ENCODE data around the gene MPP2.

MPP2 gene

DNA sequence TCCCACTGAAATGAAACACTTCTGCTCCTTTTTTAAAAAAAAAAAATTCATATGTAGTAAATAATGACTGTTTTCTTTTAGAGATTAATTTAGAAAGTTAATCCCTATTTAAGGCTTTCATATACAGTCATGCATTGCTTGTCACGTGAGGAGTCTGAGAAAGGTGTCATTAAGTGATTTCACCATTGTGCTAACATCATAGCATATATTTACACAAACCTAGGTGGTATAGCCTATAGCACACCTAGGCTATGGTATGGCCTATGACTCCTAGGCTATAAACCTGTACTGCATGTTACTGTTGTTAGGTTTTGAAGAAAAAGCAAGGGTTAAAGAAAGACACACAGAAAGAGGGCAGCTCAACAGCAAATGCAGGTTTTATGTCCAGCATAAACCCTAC is 21.3 kb upstream of the MPP2 start:
- DNase-seq = no peak

DNA sequence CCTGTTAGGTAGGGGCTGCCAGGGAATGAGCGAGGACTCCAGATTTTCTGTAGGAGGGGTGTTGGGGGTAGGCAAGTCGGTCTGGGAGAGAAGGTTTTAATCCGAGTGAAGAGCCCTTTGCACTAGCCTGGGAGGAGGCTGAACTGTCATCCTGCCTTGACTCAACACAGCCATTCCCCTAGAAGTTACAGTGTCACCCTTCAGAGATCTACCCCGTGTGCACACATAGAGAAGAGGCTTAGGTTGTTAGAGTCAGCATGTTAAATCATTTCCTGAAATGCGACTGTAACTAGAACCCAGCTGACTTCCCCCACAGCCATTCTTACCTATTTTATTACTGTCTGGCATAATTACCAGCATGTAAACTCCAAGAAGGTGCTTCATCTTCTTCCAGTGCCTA is 20.6 kb upstream of the MPP2 start:
- peak; percentile 28 for DNase-seq

DNA sequence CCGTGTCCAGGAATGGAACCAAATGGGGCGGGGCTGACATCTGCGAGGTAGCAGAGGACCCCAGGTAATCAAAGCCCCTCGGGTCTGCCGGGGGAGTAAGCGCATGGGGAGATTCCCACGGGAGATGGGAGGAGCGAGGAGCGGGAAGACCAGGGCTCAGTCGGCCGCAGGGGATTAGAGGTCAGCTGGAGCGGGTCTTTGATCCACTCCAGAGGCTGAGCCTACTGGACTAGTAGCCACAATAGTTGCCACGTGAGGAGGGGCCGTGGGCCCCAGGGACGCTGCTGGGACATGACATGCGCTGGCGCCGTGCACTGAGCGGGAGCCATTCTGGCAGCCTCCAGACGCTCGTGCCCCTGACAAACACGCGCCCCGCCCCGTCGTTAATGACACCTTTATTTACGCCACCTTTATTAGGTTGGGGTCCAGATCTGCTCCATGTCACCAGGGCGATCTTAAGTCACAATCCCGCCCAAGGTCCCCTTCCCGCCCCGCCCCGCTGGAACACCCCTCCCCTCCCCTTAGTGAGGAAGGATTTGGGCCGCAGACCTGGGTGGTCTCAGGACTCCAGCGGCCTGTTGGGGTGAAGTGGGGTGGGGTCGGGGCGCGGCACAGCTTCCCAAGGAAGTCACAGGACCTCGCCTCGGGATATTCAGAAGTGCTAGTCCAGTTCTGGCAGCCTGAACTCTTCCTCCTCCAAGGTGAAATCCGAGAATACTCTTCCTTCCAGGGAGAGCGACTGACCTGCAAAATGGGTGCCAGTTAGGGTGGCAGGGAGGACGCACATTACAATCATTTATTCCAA is 19.9 kb upstream of the MPP2 start:
- DNase-seq = no peak

DNA sequence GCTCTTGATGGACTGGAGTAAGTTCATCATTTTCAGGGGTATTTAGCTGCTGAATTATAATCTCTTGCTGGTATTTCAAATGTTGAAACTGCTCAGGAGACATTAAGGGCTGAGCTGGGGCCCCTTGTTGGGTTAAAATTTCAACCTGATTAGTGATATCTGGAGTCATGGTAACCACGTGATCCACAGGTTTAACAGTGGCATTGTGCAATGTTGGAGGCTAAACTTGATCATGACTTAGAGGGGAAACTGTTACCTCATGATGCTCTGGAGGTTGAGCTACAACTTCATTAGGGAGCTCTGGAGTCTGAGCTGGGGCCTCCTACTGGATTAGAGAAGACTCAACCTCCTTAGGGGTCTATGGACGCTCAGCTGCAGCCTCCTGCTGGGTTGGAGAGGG is 17.2 kb upstream of the MPP2 start:
- DNase-seq = no peak

DNA sequence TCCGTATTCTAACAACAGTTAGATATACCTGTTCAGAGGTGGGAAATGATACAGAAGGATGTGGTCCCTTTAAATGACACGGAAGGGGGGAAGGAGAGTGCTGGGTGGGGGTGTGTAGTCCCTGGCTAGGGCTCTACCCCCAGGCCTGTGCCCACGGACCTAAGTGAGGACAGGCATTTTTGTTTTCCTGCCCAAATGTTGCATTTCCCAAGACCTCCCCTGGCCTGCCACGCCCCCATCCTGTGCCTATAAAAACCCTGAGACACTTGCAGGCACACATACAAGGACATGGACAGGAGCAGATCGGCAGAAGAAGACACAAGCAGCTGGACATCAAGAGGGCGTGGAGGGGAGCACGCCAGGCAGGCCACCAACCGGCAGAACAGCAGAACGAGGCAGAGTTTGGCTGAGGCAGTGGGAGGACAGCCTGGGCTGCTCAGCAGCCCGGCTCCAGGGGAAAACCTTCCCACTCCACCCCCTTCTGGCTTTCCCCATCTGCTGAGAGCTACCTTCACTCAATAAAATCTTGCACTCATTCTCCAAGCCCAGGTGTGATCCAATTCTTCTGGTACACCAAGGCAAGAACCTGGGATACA is 13.3 kb upstream of the MPP2 start:
- no peak for DNase-seq

DNA sequence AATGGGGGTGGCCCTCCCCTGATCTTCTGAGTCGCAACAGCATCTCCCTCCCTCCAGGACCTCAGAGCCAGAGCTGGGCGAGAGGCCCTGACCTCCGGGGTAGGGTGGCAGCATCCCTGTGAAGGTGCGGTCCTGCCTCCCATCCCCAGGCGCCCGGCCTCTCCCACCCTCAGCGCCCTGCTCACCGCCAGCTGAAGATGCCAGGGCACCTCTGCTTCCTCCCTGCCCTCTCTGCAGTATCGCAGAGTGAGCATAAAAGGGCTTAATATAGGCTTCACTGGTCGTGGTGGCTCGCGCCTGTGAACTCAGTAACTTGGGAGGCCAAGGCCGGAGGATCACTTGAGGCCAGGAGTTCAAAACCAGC is 10.7 kb upstream of the MPP2 start:
- DNase-seq = no peak

DNA sequence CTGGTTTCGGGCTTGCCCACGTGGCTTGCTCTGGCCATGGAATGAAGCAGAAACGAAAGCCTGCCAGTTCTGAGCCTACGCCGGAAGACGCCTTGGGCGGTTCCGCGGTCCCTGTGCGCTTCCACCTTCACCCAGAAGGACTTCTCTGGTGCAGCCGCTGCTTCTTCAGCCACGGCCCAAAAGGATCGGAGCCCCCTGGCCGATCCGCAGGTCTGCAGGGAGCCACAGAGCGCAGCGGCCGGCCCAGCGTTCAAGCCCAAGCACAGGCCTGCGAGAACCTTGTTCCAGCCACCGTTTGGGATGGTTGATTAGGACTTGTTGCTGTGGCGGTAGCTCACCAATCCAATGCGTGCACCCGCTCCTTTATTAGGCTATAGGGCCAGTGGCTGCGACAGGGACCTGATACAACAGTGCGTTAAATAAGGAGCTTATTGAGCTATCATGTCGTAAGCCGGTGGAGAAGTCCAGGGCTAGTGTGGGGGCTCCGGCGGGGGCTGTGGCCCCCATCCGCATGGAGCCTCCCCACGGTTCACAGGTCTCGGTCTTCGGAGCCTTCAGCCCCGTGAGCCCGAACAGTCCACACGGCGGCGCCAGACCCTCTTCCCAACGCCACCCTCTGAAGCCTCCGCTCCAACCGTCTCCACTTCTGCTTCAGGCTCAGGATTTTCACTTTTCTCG is 10.2 kb upstream of the MPP2 start:
- DNase-seq = peak; percentile 55

DNA sequence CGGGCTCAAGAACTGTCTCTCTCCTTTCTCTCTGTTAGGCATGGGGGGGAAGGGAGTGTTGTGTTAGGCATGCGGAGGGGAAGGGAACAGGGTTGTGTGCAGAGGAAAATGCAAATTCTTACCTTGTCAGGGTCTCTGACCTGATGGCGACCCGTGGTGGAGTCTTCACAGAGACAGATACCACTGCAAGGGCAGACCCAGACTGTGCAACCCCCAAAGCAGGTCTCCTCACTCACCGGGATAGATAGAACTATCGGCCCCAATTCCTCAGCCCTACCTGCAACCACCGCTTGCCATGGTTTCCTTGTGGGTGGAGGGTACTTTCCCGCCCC is 9.6 kb upstream of the MPP2 start:
- no peak for DNase-seq

DNA sequence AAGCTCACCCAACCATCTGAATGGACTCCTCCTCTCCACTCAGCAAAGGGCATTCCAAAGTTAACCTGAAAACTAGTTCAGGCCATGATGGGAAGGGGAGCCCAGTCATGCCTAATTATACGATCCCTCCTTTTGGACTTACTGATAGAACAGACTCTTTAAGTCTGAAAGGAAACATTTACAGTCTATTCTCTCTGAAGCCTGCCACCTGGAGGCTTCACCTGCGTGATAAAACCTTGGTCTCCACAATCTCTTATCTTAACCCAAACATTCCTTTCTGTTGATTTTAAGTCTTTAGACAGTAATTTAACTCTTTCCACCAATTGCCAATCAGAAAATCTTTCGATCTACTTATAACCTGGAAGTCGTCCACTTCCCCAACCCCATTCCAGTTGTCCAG is 9.0 kb upstream of the MPP2 start:
- no peak for DNase-seq

DNA sequence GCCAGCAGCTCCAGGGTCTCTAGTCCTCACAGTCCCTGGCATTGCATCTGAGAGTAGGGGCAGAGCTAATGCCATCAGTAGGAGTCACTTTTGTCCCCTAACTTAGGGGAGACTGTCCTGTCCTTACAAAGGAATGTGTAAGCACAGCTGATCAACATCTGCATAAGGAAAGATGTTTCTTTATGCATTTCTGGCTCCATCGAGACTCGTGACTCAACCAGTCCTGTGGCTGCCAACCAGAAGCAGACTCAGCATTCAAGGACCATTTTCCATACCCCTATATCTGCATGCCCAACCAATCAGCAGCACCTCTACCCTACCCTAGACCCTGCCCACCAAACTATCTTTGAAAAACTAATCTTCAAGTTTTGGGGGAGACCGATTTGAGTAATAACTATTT is 8.2 kb upstream of the MPP2 start:
- no peak for DNase-seq

DNA sequence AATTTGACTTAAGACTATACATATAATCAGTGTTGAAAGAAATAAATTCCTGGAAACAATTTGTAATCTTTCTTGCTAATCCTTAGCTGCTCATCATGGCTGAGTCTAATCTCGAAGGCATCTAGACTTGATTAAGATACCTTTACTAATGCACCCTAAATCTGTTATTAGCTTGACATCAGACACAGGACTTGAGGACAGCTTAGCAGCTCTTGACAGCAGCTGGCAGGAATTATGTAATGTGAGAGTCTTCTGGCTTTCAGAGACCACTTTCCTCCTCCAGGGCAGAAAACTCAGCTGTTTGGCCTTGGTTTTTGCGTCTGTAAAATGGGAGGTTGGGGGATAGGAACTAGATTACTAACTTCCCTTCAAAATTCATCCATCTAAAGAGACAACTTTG is 7.1 kb upstream of the MPP2 start:
- no peak for DNase-seq

DNA sequence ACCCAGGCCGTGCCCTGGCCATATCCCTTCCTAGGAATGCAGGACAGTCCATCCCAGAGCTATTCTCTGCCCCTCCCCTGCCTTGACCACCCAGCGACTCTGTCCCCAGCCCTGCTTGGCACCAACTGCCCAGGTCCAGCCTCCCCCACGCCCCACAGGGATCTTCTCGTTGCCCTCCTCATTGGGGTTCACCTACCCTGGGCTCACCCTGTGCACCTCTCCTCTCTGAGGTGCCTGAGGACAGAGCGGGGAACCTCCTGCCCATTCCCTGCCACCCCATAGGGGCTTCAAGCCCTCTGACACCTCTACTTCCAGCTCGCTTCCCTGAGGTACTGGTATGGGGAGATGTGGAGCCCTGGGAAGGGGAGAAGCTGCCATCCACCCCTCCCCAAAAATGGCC is 6.2 kb upstream of the MPP2 start:
- no peak for DNase-seq

DNA sequence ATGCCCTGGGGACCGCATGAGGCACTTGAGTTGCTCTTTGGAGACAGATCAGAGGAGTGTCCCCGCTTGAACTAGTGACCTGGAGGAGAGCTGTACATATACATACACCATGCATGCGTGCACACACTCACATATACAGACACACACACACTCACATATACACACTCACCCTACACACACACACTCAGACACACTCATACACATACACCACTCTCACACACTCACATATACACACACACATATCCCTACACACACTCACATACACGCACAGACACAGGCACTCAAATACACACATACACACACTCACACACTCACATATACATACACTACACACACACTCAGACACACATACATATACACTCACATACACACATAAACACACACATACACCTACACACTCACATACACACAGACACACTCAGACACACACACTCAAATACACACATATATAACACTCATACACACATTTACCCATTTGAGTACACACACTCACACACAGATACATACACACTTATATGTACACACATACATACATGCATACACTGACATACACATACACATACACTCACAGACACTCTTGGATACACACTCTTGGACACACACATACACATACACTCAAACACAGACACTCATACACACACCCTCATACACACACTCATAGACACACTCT is 5.4 kb upstream of the MPP2 start:
- DNase-seq = no peak

DNA sequence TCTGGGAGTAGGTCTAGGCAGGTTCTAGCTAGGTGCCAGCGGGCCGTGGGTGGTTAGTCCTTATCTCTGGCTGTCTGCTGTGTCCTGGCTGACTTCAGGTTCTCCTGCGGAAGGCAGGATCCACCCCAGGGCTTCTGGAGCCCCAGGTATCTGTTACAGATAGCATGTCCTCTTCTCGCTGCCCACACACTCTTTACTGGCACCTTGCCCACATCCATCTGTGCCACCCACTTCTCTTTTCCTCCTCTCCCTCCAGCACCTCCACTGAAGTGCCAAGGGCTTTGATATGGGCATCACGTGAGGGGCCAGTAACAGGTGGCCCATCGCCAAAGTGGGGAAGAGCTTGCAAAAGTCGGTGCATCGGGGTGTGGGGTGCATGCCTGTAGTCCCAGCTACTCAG is 4.6 kb upstream of the MPP2 start:
- DNase-seq = no peak

DNA sequence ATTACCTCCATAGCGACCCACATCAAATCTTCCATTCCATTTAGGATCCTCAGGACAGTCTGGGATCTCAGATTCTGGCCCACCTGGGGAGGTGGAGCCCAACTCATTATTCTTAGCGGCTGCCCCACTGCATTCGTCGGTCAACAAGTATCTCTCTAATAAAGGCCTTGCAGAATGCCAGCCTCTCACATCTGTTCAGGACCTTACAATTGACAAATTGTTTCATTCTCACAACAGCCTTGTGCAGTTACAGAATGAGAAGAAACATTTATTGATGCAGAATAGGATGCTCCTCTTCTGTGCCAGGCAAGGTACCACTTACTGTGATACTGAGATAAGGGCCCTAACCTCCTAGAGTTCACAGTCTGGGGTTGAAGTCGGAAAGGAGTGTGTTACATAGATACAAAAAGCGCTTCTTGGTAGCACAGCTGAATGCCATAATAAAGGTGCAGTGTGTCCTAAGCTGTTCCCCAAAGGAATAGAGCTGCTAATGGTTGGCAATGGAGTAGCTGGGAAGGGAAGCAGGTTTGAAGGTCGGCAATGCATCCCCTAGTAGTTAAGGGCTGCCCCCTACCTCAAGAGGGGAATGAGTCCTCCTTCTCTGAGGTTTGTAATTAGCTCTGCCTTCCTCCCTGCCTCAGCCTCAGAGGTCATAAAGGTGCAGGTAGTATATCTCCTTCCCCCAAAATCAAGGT is 2.3 kb upstream of the MPP2 start:
- DNase-seq = no peak

DNA sequence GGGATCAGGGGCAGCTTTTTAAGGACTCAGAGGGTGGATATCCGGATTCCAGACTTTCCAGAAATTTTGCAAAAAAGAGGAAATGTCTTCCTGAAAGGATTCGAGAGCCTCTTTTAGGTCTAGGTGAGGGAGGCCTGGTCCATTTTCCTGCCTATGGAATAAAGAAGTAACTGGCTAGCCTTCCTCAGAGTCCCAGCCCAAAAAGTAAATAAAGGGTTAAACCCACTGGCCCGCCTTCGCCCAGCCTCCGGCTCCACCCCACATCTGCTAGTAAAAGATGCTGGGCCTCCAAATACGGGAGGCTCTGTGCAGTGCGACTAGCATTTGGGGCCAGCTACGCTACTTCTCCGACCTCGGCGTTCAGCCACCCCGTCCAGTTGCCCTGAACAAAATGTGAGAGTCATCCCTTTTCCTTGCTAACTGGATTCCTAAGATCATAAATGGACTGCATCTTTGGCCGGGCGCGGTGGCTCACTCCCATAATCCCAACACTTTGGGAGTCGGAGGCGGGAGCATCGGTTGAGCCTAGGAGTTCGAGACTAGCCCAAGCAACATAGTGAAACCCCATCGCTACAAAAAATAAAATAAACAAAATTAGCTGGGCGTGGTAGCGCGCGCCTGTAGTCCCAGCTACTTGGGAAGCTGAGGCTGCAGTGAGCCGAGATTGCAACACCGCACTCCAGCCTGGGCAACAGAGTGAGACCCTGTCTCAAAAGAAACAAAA is 824 bp upstream of the MPP2 start:
- DNase-seq = no peak

DNA sequence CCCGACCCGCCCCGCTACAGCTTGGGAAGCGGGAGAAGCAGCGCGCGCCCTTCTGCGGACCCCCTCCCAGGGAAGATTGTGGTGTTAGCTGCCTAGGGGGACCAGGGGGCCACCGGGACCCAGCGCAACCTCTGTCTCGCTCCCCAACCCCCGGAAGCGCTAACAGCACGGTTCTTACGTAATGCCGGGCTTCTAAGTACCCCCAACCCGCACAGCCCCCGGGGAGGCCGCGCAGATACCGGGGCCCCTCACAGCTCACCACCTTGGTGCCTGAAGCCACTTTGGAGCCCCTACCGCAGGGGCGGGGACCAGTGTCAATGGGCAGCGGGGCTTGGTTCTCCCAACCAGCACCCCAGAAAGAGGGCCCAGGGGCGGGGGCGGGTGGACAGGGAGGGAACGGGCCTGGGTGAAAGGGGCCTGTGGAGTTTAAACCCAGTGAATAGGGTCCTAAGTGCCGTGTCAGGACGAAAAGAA is 348 bp downstream of the MPP2 start:
- DNase-seq = no peak

DNA sequence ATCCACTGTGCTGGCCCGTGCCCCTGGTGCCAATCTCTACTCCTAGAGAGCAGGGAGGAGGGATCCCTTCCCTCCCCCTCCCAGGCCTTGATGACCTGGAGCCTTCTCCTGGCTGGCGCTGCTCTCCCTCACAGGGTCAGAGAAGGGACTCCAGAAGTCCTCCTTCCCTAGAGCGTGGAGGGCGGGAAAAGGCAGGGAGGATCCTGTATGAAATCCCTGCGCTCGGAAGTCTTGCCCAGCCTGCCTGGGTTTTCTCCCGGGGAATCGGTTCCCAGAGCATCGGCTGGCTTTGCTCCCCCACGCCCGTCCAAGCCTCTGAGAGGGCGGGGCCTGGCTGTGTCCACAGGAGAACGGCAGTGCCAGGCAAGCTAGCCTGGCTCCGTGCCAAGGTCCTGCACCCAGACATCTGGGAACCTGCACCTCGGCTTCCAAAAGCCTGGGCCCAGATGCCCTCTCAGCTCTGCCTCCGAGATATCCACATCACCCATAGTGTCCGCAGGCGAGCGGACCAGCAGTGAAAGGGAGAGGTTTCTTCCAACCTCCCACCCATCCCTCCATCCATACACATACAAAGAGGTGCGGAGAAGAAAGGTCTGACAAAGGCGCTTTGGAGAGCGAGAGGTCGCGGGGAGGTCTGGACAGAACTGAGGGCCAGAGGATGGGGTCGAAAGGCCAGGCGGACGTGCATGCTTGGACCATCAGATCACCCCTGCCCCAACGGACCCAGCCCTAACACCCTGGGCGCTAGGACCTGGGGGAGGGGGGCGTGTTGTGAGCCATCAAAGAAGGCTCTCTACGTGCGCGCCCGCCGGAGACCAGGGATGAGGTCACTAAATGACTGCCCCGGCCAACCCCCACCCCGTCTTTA is 1.1 kb downstream of the MPP2 start:
- no peak for DNase-seq

DNA sequence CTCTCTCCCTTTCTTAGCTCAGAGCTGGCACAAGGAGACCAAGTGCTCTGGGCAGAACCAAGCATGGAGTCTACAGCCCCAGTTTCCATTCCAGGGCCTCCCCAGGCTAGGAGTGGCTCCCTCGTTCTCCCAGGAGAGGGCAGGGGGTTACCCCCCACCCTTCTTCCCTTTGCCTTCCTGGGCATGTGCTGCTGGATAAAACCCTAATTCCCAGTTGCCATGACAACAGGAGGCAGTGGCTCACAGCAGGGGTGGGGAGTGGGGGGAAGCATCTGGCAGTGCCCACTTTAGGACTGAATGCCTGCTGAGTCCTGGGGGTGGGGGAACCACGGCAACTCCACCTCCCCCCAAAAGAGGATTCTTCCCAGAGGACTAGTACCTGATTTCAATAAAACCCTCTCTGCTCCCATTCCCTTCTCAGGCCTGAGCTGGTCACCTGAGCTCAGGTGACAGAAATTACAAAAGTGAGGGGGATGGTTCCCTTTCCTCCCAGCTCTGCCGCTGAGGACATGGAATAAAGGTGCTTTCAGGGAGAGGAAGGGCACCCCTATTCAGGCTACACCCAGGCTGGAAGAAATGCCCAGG is 1.8 kb downstream of the MPP2 start:
- no peak for DNase-seq

DNA sequence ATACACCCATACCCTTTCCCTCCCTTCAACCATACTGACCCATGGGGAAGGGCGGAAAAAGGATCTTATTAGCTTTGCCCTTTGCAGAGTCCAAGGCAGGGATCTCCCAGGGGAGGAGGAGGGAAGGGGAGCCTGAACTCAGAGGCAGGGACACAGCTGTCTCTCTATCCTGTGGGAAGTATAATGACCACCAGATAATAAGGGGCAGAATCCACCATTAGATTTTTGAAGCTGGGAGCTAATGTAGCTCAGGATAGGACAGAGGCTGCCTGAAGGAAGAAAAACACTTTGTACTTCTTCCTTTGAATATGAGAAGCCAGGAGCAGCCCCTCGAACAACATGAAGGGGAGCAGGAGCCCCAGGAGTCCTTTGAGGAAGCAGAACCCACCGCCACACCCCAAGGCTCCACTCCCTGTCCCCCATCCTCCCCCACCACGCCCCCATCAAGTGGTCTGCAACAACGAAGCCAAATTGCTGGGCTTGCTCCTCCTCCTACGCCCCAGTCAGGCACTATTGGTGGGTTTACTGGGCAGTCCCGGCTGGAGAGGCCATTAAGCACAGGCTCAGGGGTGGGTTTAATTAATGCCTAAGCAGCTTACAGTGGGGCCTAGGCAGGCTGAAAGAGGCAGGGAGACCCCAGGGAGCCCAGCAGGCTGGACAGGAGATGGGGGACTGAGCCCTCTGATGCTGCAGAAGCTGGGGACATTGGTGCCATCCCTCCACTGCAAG is 5.3 kb downstream of the MPP2 start:
- DNase-seq = no peak

Measured in inflammatory macrophage treated with lipopolysaccharide for 4 hours (primary cell).